BE2C (cell line): ENCODE data around the gene MND1.
A peak's percentile ranks its signal among the peaks of the same experiment; 100 is the strongest.

Experiments used
- DNase-seq: peaks from one replicate; pipeline ENCODE4 v3.0.0-alpha.2; 2020
- H3K27me3 ChIP-seq: fragments of 250-450 bp; sonication (Bioruptor Pico); 2 replicates; pipeline ENCODE4 v1.5.1; 2020; ENCODE audit warnings: mild to moderate bottlenecking
- H3K36me3 ChIP-seq: fragments of 250-450 bp; sonication (Bioruptor Pico); 2 replicates; pipeline ENCODE4 v1.5.1; 2020; ENCODE audit warnings: mild to moderate bottlenecking
- H3K4me1 ChIP-seq: fragments of 250-450 bp; sonication (Bioruptor Pico); 2 replicates; pipeline ENCODE4 v1.5.1; 2020
- H3K4me3 ChIP-seq: 2 replicates; pipeline ENCODE4 v1.5.1; 2011; ENCODE audit warnings: low read depth, low read length
- H3K9me3 ChIP-seq: fragments of 250-450 bp; sonication (Bioruptor Pico); 2 replicates; pipeline ENCODE4 v1.5.1; 2020
- TF ChIP-seq, protein P1 (sequence below): IDR thresholded peaks from 2 replicates; pipeline ENCODE4 v1.5.1; 2012; ENCODE audit warnings: mild to moderate bottlenecking, low read depth, low read length

The MND1 gene

DNA sequence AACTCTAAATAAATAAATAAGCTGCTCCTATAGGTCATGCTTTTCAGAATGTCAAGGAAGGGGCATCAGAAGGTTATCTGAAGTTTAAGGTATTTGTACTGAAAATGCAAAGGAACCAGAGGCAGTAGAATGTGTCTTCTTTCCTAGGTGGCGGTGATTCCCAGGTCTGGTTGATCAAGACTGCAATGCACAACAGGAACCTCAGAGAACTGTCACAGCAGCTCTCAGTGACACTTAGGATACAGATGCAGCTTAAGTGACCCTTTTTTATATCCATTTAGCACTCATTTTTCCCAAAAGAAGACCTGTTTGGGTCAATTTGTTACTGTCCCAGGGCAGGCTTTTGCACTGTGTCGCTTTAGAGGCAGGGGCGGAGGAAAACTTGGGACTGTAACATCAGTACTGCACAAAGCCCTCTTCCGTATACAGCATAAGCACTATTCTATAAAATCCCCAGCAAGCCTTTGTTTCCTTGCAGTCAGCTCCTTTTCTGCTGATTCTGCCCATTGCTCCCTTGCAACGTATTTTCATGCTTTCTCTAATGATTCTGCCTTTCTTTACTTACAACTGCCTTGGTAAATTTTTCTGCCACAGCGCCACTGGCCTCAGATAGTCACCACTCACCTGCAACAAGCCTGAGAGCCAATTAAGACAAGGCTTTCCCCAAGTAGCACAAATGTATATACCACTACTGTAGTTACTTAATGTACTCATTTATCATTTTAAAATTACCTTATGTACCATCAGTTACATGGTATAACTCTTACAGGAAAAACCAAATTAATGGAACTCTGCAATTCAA lies 1.5 kb upstream of the MND1 start:
- H3K4me1 ChIP-seq, result peaks cover 8% of the 10 kb centered on the region
- no peaks in the 10 kb centered on the region for H3K36me3 ChIP-seq
- no peaks in the 10 kb centered on the region for H3K27me3 ChIP-seq
- TF ChIP-seq, protein P1, sequence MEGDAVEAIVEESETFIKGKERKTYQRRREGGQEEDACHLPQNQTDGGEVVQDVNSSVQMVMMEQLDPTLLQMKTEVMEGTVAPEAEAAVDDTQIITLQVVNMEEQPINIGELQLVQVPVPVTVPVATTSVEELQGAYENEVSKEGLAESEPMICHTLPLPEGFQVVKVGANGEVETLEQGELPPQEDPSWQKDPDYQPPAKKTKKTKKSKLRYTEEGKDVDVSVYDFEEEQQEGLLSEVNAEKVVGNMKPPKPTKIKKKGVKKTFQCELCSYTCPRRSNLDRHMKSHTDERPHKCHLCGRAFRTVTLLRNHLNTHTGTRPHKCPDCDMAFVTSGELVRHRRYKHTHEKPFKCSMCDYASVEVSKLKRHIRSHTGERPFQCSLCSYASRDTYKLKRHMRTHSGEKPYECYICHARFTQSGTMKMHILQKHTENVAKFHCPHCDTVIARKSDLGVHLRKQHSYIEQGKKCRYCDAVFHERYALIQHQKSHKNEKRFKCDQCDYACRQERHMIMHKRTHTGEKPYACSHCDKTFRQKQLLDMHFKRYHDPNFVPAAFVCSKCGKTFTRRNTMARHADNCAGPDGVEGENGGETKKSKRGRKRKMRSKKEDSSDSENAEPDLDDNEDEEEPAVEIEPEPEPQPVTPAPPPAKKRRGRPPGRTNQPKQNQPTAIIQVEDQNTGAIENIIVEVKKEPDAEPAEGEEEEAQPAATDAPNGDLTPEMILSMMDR, result no peak
- DNase-seq, result no peak
- H3K9me3 ChIP-seq, result no peaks in the 10 kb centered on the region
- H3K4me3 ChIP-seq, result no peak overlapping the region

DNA sequence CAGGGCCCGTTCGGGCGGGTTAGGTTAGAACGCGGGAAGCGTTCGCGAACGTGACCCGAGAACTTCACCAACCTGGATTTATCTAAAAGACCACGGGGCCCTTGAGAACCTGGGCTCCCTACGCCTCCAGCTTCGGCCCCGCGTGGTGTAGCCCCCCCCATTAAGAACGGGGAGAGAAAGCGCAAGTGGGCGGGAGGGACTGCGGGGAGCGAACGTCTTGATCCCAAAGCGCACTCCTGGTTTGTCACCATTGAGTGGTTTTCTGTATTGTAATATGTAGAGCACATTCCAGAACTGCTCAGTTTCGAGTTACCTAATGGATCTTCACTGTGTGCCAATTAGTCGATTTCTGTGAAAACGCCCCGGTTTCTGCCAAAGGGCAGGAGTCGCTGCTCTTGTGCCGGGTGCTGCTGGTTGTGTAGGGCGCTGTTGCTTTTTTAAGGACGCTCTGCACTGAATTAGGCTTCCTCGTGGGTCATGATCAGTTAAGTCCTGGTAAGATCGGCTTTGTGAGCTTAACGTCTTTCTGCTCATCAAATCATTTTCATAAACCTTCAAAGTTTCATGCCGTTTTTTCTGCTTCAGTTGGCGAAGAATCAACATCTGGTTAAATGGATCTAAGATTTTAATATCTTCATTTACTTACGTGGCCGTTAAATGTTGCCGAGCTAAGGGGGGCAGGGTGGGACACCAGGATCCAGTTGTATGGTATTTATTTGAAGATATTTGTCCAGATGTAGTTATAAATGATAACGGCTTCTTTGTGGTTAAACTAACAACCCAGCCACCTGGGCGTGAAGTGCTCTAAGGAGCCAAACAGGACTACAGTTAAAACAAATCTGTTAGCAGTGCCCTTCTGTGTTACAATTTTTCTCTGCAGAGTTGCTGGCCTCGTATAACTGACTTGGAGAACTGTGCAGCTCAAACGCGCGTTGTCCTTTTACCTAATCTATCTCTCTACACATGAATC lies 809 bp downstream of the MND1 start:
- TF ChIP-seq, protein P1, result 0 out of 2 replicates have a peak, but pooled peaks have one; percentile 2
- peaks cover 10% of the 10 kb centered on the region for H3K4me1 ChIP-seq
- H3K27me3 ChIP-seq, result no peaks in the 10 kb centered on the region
- no peaks in the 10 kb centered on the region for H3K36me3 ChIP-seq
- H3K9me3 ChIP-seq, result no peaks in the 10 kb centered on the region
- H3K4me3 ChIP-seq, result peak overlapping the region; percentile 89
- peak; percentile 40 for DNase-seq

DNA sequence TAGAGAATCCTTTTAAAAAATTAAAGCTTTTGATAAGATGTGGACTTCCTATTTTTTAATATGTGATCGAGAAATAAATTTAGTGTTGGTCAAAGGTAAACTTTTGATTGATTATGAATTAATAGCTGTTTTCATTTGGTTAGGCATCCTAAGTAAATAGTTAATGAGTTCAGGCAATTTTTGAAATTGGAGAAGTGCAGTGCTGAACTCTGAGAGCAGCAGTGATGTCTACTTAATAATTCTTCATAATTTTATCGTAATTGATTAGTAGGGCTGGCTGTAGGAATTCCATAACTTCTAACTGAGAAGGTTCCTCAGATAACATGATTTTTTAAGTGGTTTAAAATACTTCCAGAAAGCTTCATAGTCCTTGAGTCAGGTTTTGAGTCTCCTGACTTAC lies 1.5 kb downstream of the MND1 start:
- Histone ChIP-seq H3K4me3 (peak overlapping the region; percentile 89), H3K27me3 (no peaks in the 10 kb centered on the region), H3K9me3 (no peaks in the 10 kb centered on the region), H3K4me1 (peaks cover 10% of the 10 kb centered on the region), H3K36me3 (no peaks in the 10 kb centered on the region)
- DNase-seq, result no peak
- TF ChIP-seq, protein P1, result no peak

DNA sequence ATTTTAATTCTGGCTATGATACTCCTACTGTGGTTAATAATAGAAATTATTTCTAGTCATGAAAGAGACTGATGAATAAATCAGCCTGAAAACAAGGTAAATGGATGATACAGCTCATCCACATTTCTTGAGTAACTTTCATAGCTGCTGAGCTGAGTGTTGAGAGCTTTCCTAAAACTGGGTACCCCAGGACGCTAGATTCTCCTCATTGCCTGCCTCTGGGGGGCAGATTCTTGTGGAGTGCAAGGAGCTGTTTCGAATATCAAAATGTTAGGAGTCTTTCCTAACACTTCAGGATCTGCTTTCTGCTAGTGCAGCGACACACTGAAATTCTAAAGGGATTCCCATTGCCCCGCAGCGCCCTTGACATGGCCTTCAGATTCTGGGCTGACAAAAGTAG lies 2.1 kb downstream of the MND1 start:
- no peaks in the 10 kb centered on the region for H3K9me3 ChIP-seq
- H3K27me3 ChIP-seq, result no peaks in the 10 kb centered on the region
- TF ChIP-seq, protein P1, result peak; percentile 20; the same call in 1 of the 2 replicates
- no peak overlapping the region for H3K4me3 ChIP-seq
- H3K4me1 ChIP-seq, result peaks cover 10% of the 10 kb centered on the region
- DNase-seq, result no peak
- no peaks in the 10 kb centered on the region for H3K36me3 ChIP-seq

DNA sequence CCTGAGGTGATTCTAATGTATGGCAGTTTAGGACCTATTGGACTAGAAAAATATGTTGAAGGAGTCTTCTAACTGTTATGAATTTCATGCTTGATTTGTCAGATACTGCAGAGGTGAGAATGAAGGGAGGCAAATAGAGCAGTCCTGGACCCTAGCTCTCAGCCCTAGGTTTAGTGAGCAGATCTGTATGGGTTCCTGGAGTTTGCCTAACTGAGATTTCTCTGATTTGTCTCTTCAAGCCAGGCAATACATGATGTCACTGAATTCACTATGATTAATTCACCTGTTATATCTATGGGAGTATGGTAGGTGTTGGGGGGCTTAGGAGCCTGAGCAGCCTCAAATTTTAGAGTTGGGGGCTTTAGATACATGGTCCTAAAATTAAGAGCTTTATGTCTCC lies 2.6 kb downstream of the MND1 start:
- Histone ChIP-seq H3K9me3 (no peaks in the 10 kb centered on the region), H3K36me3 (no peaks in the 10 kb centered on the region), H3K4me3 (no peak overlapping the region), H3K27me3 (no peaks in the 10 kb centered on the region), H3K4me1 (peaks cover 10% of the 10 kb centered on the region)
- DNase-seq, result no peak
- TF ChIP-seq, protein P1, result no peak
